ENCODE results near the gene NPBWR2. TPM values are rescaled to one million over a fixed set of nuclear protein-coding genes. Genes with fewer than 3 reads are reported as not detected.
"Not testable (repeated sequence)": the region's sequence is repeated elsewhere in the genome, so short reads cannot be mapped to it uniquely, and the experiment has no call there.

NPBWR2 gene
- total RNA-seq, 1 donor from 2014 or later: not detected

DNA sequence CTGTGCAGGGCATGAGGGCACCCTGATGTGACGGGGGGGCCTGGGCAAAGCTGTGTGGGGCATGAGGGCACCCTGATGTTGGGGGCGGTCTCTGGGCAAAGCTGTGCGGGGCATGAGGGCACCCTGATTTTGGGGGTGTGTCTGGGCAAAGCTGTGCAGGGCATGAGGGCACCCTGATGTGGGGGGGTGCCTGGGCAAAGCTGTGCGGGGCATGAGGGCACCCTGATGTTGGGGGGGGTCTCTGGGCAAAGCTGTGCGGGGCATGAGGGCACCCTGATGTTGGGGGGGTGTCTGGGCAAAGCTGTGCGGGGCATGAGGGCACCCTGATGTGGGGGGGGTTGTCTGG, 10.0 kb upstream of the NPBWR2 start:
- not testable (repeated sequence) for DNase-seq

- DNase-seq: no peak
Observed at GRCh38 chr20:64116541-64117431, 9.4 kb upstream of the NPBWR2 start.

DNA sequence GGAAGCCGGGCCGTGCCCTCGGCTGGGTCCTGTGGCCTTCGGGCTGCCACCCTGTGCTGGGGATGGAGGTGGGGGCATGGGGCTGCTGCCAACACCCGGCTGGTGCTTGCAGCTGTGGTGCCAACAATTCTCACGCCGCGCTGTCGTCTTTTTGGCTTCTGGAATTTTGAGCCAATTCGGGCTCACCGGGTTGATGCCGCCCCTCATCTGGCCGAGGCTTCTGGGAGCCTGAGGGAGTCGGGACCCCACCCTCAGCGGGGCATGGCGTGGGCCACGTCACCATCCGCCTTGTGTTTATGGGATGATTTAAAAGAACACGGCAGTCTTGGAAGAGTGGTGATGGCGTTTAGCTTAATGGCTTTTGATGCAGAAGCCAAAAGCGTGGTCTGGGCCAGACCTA, 8.7 kb upstream of the NPBWR2 start:
- no peak for DNase-seq

DNA sequence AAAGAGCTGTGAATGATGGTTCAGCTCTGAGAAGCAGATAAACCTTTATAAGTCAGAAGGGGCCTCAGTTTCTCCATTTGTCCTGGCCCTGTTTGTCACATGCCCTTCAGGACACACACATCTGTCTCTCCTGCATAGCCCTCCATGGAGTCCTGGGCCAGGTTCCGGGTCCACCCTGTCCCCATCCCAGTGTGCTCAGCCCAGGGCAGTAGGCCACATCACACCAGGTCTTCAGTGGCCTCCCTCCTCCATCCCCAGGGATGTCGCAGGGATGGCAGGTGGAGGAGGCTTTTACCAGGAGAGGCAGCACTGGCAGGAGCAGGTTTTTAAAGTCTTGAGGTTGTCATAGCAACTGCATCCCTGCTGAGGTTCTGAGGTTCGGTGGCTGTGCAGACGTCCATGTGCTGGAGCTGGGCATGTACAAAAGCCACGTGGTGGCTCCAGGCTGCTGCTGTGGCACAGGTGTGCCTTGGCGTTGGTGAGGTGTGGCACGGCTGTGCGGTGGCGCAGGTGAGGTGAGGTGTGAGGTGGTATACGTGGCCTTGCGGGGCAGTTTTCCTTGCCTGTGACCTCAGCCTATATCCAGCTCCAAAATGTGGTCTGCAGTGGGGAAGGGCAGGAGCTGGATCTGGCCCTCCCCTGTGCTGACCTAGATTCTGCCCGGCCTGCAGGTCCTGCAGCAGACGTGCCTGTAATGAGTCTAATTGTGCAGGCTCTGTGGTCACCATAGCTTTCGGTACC, 8.0 kb upstream of the NPBWR2 start:
- DNase-seq: no peak

- DNase-seq: no peak
Observed at GRCh38 chr20:64114356-64114971, 7.1 kb upstream of the NPBWR2 start.

DNA sequence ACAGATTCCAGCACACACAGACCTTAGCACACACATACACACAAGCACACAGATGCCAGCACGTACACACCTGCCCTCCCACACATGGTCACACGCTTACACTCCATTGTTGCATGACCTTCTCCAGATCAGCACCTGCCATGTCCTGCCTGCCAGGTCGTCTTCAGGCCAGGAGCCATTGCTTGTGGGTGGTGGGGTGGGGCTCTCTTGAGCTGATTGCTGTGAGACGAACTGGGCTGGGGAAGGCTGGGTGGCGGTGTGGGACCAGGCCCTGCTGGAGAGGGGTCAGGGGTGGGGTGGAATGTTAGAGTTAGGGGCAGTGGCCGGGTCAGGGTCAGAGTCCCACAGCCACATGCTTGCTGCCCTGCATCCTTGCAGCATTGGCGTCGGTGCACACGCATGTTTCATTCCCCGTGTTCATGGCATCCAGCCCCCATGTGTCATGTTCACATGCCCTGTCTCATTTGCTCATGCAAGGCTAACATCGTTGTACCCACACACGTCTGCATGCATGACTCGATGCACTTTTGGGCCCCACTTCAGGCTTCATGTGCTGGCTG, 6.5 kb upstream of the NPBWR2 start:
- no peak for DNase-seq

- DNase-seq: no peak
Observed at GRCh38 chr20:64113444-64113775, 6.0 kb upstream of the NPBWR2 start.

GRCh38 chr20:64112691-64113443, 5.5 kb upstream of the NPBWR2 start:
- no peak for DNase-seq

DNA sequence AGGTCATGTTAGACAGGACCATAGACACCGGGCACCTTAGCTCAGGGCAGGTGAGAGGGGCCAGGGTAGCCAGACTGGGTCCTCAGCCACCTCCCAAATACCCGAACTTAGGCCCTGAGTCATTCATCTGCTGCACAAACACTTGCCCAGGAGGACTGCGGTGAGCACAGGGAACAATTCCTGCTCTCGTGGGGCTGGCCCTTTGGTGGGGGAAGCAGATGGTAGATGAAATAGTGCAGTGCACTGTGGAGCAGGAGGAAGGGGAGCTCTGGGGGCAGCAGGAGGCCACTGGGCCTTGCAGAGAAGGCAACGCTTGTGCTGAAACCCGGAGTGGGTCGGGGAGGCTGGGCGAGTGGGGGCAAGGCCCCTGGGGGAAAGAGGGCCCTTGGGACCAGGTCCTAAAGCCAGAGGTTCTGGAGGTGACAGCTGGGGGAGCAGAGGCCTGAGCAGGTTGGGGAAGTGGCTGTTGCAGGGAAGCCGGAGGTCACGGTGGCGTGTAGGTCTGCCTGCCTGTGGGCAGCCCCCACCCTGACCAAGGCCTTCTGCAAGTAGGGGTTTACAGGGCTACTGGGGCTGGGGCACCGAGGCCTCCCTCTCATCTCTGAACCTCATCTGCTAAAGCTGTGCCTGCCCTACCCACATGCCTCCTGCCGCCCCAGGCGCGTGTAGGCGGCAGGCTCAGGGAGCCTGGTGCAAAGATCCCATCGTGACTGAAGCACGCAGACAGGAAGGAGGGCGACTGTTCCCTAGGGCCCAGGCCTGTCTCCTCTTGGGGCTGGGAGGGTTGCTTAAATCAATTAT, 4.7 kb upstream of the NPBWR2 start:
- DNase-seq: no peak

- DNase-seq: no peak
Observed at GRCh38 chr20:64110411-64111068, 3.2 kb upstream of the NPBWR2 start.

DNA sequence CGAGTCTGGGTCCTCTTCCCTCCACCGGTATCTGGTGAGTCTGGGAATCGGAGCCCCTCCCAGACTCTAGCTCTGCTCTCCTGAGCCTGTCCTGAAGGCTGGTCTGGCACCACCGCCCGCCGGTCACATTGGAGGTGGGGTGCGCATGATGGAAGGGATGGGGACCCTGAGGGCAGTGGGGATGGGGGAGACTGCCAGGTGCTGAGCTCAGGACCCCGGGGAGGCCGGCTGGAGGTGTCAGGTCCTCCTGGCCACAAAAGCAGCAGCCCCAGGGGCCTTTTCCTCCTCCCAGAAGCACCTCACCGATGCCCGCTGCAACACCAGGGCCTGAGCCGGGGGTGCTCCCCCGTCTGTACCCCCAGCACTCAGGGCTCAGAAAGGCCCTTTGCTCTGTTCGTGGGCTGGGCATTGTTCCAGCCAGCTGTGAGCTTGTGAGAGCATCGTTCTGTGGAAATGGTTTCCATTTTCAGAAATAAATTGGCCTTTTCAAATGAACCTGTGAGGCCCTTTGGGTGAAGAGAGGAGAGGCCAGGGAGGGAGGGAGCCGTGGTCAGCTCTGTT, 2.5 kb upstream of the NPBWR2 start:
- DNase-seq: no peak

- no peak for DNase-seq
Observed at GRCh38 chr20:64108731-64109681, 1.6 kb upstream of the NPBWR2 start.

DNA sequence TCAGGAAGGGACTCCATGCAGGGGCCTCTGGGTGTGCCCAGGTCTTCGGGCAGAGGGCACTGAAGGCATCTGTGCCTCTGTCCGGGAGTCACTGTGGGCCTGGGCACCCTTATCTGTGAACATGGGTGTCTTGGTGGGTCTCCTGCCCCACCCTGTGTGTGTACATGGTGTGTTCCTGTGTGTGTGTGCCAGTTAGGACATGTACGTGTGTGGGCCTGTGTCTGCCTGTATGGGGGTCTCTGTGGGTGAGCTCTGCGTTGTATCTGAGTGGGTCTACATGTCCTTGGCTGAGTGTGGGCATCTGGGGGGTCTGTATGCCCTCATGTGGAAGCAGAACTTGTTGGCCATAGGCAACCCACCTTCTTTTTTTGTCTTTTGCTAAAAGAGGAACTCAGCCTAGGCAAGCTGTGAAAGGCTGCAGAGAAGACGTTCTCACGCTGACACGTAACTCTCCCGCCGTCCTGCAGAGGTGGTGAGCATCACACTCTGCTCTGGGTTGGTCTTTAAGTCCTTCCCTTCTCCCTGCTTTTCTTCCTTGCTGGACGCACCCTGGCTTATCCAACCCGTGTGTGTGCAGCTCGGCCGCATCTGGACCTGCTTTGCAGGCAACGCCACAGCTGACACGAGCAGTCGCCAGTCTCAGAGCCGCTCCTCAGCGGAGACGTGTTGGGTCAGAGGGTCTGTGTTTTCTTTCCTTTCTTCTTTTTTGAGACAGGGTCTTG, 532 bp upstream of the NPBWR2 start:
- no peak for DNase-seq

- no peak for DNase-seq
Observed at GRCh38 chr20:64106435-64106961, 867 bp downstream of the NPBWR2 start.

GRCh38 chr20:64105846-64106434, 1.4 kb downstream of the NPBWR2 start:
- no peak for DNase-seq

GRCh38 chr20:64104667-64105451, 2.5 kb downstream of the NPBWR2 start:
- no peak for DNase-seq
